IMR-90 (cell line): ENCODE results near the gene TAL2.

Source experiments
- BHLHE40 ChIP-seq: fragments of 150-350 bp; IDR thresholded peaks from 2 replicates; pipeline ENCODE4 v1.6.1; 2016; ENCODE audit warnings: mild to moderate bottlenecking, low read depth, low read length
- CEBPB ChIP-seq: IDR thresholded peaks from 2 replicates; pipeline ENCODE4 v1.6.1; 2012; ENCODE audit warnings: low read depth, low read length, improper control_type of control experiment
- CTCF ChIP-seq: conservative IDR thresholded peaks from 2 replicates; pipeline ENCODE4 v1.5.1; 2012; ENCODE audit warnings: mild to moderate bottlenecking, low read depth, low read length, improper control_type of control experiment
- FOS ChIP-seq: fragments of 150-350 bp; IDR thresholded peaks from 2 replicates; pipeline ENCODE4 v1.6.1; 2016; ENCODE audit warnings: low read depth, low read length
- MAFK ChIP-seq: IDR thresholded peaks from 2 replicates; pipeline ENCODE4 v1.6.1; 2012; ENCODE audit warnings: low read depth, low read length, improper control_type of control experiment
- POLR2A ChIP-seq: IDR thresholded peaks from 2 replicates; pipeline ENCODE4 v1.6.1; 2012; ENCODE audit warnings: mild to moderate bottlenecking, low read depth, low read length
- RAD21 ChIP-seq: IDR thresholded peaks from 2 replicates; pipeline ENCODE4 v1.6.1; 2012; ENCODE audit warnings: low read length, improper control_type of control experiment
- RCOR1 ChIP-seq: IDR thresholded peaks from 2 replicates; pipeline ENCODE4 v1.6.1; 2012; ENCODE audit warnings: mild to moderate bottlenecking, low read length, improper control_type of control experiment; ENCODE audit not compliant: insufficient replicate concordance
- TF ChIP-seq, protein P1 (sequence below): fragments of 150-350 bp; IDR thresholded peaks from 2 replicates; pipeline ENCODE4 v1.6.1; 2017; ENCODE audit warnings: mild to moderate bottlenecking, antibody characterized with exemption, low read length, low read depth

DNA sequence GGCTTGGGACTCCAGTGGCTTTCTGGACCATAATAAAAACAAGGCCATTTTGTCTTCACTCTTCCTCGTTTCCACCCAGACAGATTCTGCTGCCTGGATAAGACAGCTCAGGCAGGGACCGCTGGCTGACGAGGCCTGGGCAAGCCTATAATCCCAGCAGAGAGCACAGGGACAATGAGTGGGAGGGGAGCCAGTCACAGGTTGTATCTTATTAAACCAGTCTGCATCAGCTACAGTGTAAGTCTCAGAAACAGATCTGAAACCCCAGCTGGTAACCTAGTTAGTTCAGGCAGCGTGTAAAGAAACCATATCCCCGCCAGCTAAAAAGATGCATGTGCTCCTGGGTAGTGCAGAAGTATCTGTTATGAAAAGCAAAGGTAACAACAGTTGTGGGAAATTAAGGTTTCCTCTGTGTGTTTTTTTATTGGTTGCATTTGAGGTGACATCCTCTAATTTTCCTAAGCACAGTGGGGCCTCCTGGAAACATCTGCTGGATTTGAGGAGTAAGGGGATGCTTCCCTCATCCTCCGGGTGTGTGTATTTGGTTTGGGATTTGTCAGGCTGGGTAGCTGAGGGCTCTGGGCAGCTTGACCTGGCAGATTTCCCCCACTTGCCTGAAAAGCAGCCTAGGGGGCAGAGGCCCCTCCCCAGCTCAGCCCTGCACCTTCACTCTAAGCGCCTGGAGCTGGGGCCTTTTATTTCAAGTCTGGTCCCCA is 15.2 kb upstream of the TAL2 start:
- TF ChIP-seq, protein P1, sequence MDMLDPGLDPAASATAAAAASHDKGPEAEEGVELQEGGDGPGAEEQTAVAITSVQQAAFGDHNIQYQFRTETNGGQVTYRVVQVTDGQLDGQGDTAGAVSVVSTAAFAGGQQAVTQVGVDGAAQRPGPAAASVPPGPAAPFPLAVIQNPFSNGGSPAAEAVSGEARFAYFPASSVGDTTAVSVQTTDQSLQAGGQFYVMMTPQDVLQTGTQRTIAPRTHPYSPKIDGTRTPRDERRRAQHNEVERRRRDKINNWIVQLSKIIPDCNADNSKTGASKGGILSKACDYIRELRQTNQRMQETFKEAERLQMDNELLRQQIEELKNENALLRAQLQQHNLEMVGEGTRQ = no peak
- no peak for TF ChIP-seq CTCF
- no peak for TF ChIP-seq CEBPB
- TF ChIP-seq POLR2A = no peak
- no peak for TF ChIP-seq RAD21
- no peak for TF ChIP-seq RCOR1
- TF ChIP-seq BHLHE40 = no peak
- no peak for TF ChIP-seq MAFK
- no peak for TF ChIP-seq FOS
